H1 (cell line): ENCODE data around the gene RPS26. TPM values are rescaled to one million over a fixed set of nuclear protein-coding genes. Genes with fewer than 3 reads are reported as not detected.

Experiments
- CTCF ChIA-PET: fragments of 300-600 bp; sonication (Branson Sonifier 250); formaldehyde crosslinking; loops from one replicate; lab custom pipeline; 2021; ENCODE audit not compliant: partially characterized antibody; lab: Charles Lee
- POLR2A ChIA-PET: fragments of 300-600 bp; sonication (Branson Sonifier 250); formaldehyde crosslinking; loops from one replicate; lab custom pipeline; 2021; ENCODE audit warnings: inconsistent platforms; ENCODE audit not compliant: partially characterized antibody; lab: Charles Lee
- DNase-seq, 2 experiments: peaks; one replicate each; pipeline versions ENCODE4 v3.0.0 to v3.0.0-alpha.2; 2010 to 2022; ENCODE audit warnings: low spot score in 2 of 2, low read depth in 1 of 2, mixed read lengths in 1 of 2
- FAIRE-seq: peaks from 2 replicates; lab custom pipeline; 2011; peaks lifted over from hg19 to GRCh38; lab: Jason Lieb, UNC
- H2AFZ ChIP-seq: 2 replicates; pipeline ENCODE4 v1.8.1; 2012; ENCODE audit warnings: low read length, inconsistent platforms
- H2AK5ac ChIP-seq: 2 replicates; pipeline ENCODE4 v1.6.1; 2013; ENCODE audit warnings: low read depth, low read length
- H2BK120ac ChIP-seq: replicated peaks from 2 replicates; pipeline ENCODE3; 2013; ENCODE audit warnings: low read depth, low read length, inconsistent platforms
- H2BK12ac ChIP-seq: 2 replicates; pipeline ENCODE4 v1.6.1; 2013; ENCODE audit warnings: low read depth, low read length
- H2BK15ac ChIP-seq: 2 replicates; pipeline ENCODE4 v1.6.1; 2013; ENCODE audit warnings: low read length
- H2BK20ac ChIP-seq: 2 replicates; pipeline ENCODE4 v1.6.1; 2013; ENCODE audit warnings: low read length
- H2BK5ac ChIP-seq: 2 replicates; pipeline ENCODE4 v1.6.1; 2013; ENCODE audit warnings: low read depth, low read length
- H3K14ac ChIP-seq: 2 replicates; pipeline ENCODE4 v1.6.1; 2013; ENCODE audit warnings: inconsistent platforms; ENCODE audit not compliant: insufficient read length
- H3K18ac ChIP-seq: 2 replicates; pipeline ENCODE4 v1.6.1; 2013; ENCODE audit warnings: low read length; ENCODE audit errors: extremely low read depth
- H3K23ac ChIP-seq: 2 replicates; pipeline ENCODE4 v1.6.1; 2013; ENCODE audit warnings: inconsistent platforms; ENCODE audit not compliant: insufficient read length
- H3K23me2 ChIP-seq: 2 replicates; pipeline ENCODE4 v1.6.1; 2013; ENCODE audit warnings: low read depth, low read length
- H3K27ac ChIP-seq: 2 replicates; pipeline ENCODE4 v1.6.1; 2011; ENCODE audit warnings: low read depth, low read length, inconsistent platforms
- H3K27me3 ChIP-seq, 4 experiments: replicated peaks in 1 of 4; 1 replicate in 1 of 4; 2 replicates in 3 of 4; pipeline versions ENCODE4 v1.6.1 to v1.8.1; 2011 to 2013; ENCODE audit warnings: low read length in 3 of 4, mild to moderate bottlenecking in 3 of 4, inconsistent platforms in 2 of 4, mixed read lengths in 2 of 4, moderate library complexity in 1 of 4; ENCODE audit not compliant: control insufficient read depth in 3 of 4, insufficient read depth in 3 of 4; ENCODE audit errors: extremely low read depth in 1 of 4
- H3K36me3 ChIP-seq, 4 experiments: 2 replicates each; pipeline versions ENCODE4 v1.6.1 to v1.8.1; 2011 to 2013; ENCODE audit warnings: mild to moderate bottlenecking in 4 of 4, low read length in 3 of 4, moderate library complexity in 2 of 4, control low read depth in 1 of 4, inconsistent platforms in 1 of 4; ENCODE audit not compliant: insufficient read depth in 4 of 4, control insufficient read depth in 2 of 4
- H3K4ac ChIP-seq: replicated peaks from 2 replicates; pipeline ENCODE3; 2013; ENCODE audit warnings: low read length, low read depth, mixed read lengths, inconsistent platforms; ENCODE audit not compliant: insufficient read length
- H3K4me1 ChIP-seq, 4 experiments: replicated peaks in 1 of 4; 1 replicate in 1 of 4; 2 replicates in 3 of 4; pipeline versions ENCODE4 v1.6.1 to v1.8.1; 2011 to 2013; ENCODE audit warnings: low read length in 3 of 4, inconsistent platforms in 2 of 4, mixed read lengths in 1 of 4; ENCODE audit not compliant: insufficient read depth in 4 of 4, control insufficient read depth in 3 of 4
- H3K4me2 ChIP-seq, 2 experiments: 2 replicates each; pipeline versions ENCODE4 v1.6.1 to v1.8.1; 2011 to 2013; ENCODE audit warnings: low read depth in 2 of 2, low read length in 2 of 2, control low read depth in 1 of 2, inconsistent platforms in 1 of 2, mild to moderate bottlenecking in 1 of 2; ENCODE audit not compliant: insufficient read depth in 1 of 2
- H3K4me3 ChIP-seq, 4 experiments: fragments of 200-600, 300-600 bp in 1 of 4; sonication (generic), shearing (Covaris generic), sonication (Bioruptor Twin) in 1 of 4; 2 replicates each; pipeline versions ENCODE4 v1.5.1 to v1.8.1; 2011 to 2016; ENCODE audit warnings: low read length in 4 of 4, low read depth in 3 of 4, control low read depth in 2 of 4, inconsistent platforms in 2 of 4, mild to moderate bottlenecking in 2 of 4, mixed read lengths in 1 of 4, moderate library complexity in 1 of 4; ENCODE audit not compliant: insufficient read depth in 2 of 4; ENCODE audit errors: extremely low read depth in 1 of 4
- H3K56ac ChIP-seq: replicated peaks from 2 replicates; pipeline ENCODE3; 2013; ENCODE audit warnings: low read depth, mild to moderate bottlenecking, mixed read lengths, low read length, inconsistent platforms; ENCODE audit not compliant: insufficient read length
- H3K79me1 ChIP-seq: 2 replicates; pipeline ENCODE4 v1.6.1; 2013; ENCODE audit warnings: low read depth, low read length, control low read depth
- H3K79me2 ChIP-seq, 2 experiments: 2 replicates each; pipeline versions ENCODE4 v1.6.1 to v1.8.1; 2012 to 2013; ENCODE audit warnings: low read length in 2 of 2, mild to moderate bottlenecking in 2 of 2, inconsistent platforms in 1 of 2; ENCODE audit not compliant: insufficient read depth in 2 of 2, control insufficient read depth in 1 of 2
- H3K9ac ChIP-seq, 4 experiments: replicated peaks in 1 of 4; 1 replicate in 1 of 4; 2 replicates in 3 of 4; pipeline versions ENCODE4 v1.6.1 to v1.8.1; 2011 to 2013; ENCODE audit warnings: low read depth in 3 of 4, low read length in 3 of 4, control low read depth in 2 of 4, mild to moderate bottlenecking in 2 of 4, moderate library complexity in 2 of 4, inconsistent platforms in 1 of 4; ENCODE audit errors: extremely low read depth in 1 of 4
- H3K9me3 ChIP-seq, 2 experiments: 2 replicates each; pipeline versions ENCODE4 v1.6.1 to v1.8.1; 2012 to 2013; ENCODE audit warnings: mild to moderate bottlenecking in 2 of 2, moderate library complexity in 2 of 2, control low read depth in 1 of 2, inconsistent platforms in 1 of 2, low read depth in 1 of 2, low read length in 1 of 2, mixed read lengths in 1 of 2; ENCODE audit not compliant: insufficient read depth in 2 of 2
- H4K20me1 ChIP-seq, 2 experiments: replicated peaks in 1 of 2; 2 replicates each; pipeline versions ENCODE3 to v1.8.1; 2011 to 2013; ENCODE audit warnings: inconsistent platforms in 2 of 2, low read length in 2 of 2, mild to moderate bottlenecking in 1 of 2; ENCODE audit not compliant: insufficient read depth in 2 of 2, control insufficient read depth in 1 of 2
- H4K5ac ChIP-seq: 2 replicates; pipeline ENCODE4 v1.6.1; 2013; ENCODE audit warnings: low read length, low read depth, mixed read lengths, inconsistent platforms; ENCODE audit not compliant: insufficient read length
- H4K8ac ChIP-seq: 2 replicates; pipeline ENCODE4 v1.8.0; 2013; ENCODE audit warnings: mild to moderate bottlenecking, moderate library complexity, low read length, inconsistent platforms; ENCODE audit not compliant: insufficient read depth; ENCODE audit errors: extremely low read depth
- H4K91ac ChIP-seq: replicated peaks from 2 replicates; pipeline ENCODE3; 2013; ENCODE audit warnings: low read length, mixed read lengths, inconsistent platforms; ENCODE audit not compliant: insufficient read length
- CBX8 ChIP-seq: fragments of 300-800, 300-1000 bp; sonication (generic); IDR thresholded peaks from 2 replicates; pipeline ENCODE4 v1.7.1; 2016; ENCODE audit warnings: low read depth, low read length, borderline replicate concordance
- CEBPB ChIP-seq: IDR thresholded peaks from 2 replicates; pipeline ENCODE4 v1.6.1; 2012; ENCODE audit warnings: low read depth, low read length
- CTBP2 ChIP-seq: IDR thresholded peaks from 2 replicates; pipeline ENCODE4 v1.7.0; 2011; ENCODE audit warnings: borderline replicate concordance, mild to moderate bottlenecking, moderate library complexity, mixed read lengths, low read length; ENCODE audit not compliant: insufficient read depth, insufficient read length
- FOSL1 ChIP-seq: IDR thresholded peaks from 2 replicates; pipeline ENCODE4 v1.6.1; 2011; ENCODE audit warnings: mild to moderate bottlenecking, low read depth, low read length, moderate library complexity; ENCODE audit not compliant: insufficient read depth
- GABPA ChIP-seq: IDR thresholded peaks from 2 replicates; pipeline ENCODE4 v1.6.1; 2011; ENCODE audit warnings: mild to moderate bottlenecking, low read length, moderate library complexity, borderline replicate concordance; ENCODE audit not compliant: insufficient read depth
- HDAC6 ChIP-seq: IDR thresholded peaks from one replicate; pipeline ENCODE4 v1.7.1; 2012; ENCODE audit warnings: low read depth, mild to moderate bottlenecking, inconsistent platforms, low read length, moderate library complexity
- JUND ChIP-seq: IDR thresholded peaks from 2 replicates; pipeline ENCODE4 v1.6.1; 2011; ENCODE audit warnings: mild to moderate bottlenecking, improper control_type of control experiment, low read length
- KDM1A ChIP-seq: fragments of 200-600, 300-600 bp; sonication (generic); IDR thresholded peaks from 2 replicates; pipeline ENCODE4 v1.7.1; 2016; ENCODE audit warnings: mild to moderate bottlenecking, low read length, borderline replicate concordance
- MAFK ChIP-seq: IDR thresholded peaks from 2 replicates; pipeline ENCODE4 v1.6.1; 2012; ENCODE audit warnings: low read depth, mild to moderate bottlenecking, improper control_type of control experiment, low read length
- RBBP5 ChIP-seq: IDR thresholded peaks from 2 replicates; pipeline ENCODE4 v1.7.1; 2012; ENCODE audit warnings: low read depth, mild to moderate bottlenecking, inconsistent platforms, low read length, moderate library complexity, borderline replicate concordance
- SP1 ChIP-seq: IDR thresholded peaks from 2 replicates; pipeline ENCODE4 v1.6.1; 2011; ENCODE audit warnings: low read depth, low read length
- SP2 ChIP-seq: IDR thresholded peaks from 2 replicates; pipeline ENCODE4 v1.6.1; 2012; ENCODE audit warnings: mild to moderate bottlenecking, low read length, inconsistent platforms
- TBP ChIP-seq: IDR thresholded peaks from 2 replicates; pipeline ENCODE4 v1.6.1; 2011; ENCODE audit warnings: low read depth, low read length, improper control_type of control experiment
- TEAD4 ChIP-seq: IDR thresholded peaks from 2 replicates; pipeline ENCODE4 v1.6.1; 2012; ENCODE audit warnings: low read depth, low read length, inconsistent platforms, mixed read lengths
- WGBS, 2 experiments: shearing (Covaris generic) in 1 of 2; methylation state at CpG; one replicate each; pipeline versions ENCODE4 v1.1.6 to v1.1.7; 2013 to 2015; ENCODE audit warnings: low lambda C conversion rate in 2 of 2, mixed read lengths in 2 of 2, inconsistent platforms in 1 of 2, low coverage in 1 of 2, missing lambda C conversion rate in 1 of 2; ENCODE audit not compliant: insufficient replicate concordance in 2 of 2, insufficient coverage in 1 of 2, insufficient read length in 1 of 2; ENCODE audit errors: extremely low coverage in 1 of 2, missing lambda C conversion rate in 1 of 2; 5-methylcytosine and 5-hydroxymethylcytosine counted together
- polyA plus RNA-seq, 7 experiments: library from polyadenylated mRNA; depleted of rRNA in 3 of 7; stranded (reverse) in 5 of 7; unstranded in 2 of 7; fragments of >200 nt in 5 of 7; fragments of 200-250 nt in 2 of 7; gene quantifications; 1 replicate in 5 of 7; 2 replicates in 1 of 7; 4 replicates in 1 of 7; pipeline versions ENCODE4 v1.2.1 to v1.2.3, GENCODE V29; 2011 to 2013; ENCODE audit warnings: missing spikeins in 2 of 7, mixed read lengths in 2 of 7
- total RNA-seq: library from RNA; stranded (reverse); fragmentation: NEBNext Ultra II Directional; extraction: Animal tissue kit (Norgen Biotek cat#: 25700); gene quantifications from 2 replicates; pipeline ENCODE4 v1.2.1, GENCODE V29; 2021

Gene RPS26
- total and polyA plus RNA-seq, 2 of the 8 experiments (the other 6 are each of a cell fraction or from before 2014, with no cell fraction given): 53.4 to 1,922 TPM

DNA sequence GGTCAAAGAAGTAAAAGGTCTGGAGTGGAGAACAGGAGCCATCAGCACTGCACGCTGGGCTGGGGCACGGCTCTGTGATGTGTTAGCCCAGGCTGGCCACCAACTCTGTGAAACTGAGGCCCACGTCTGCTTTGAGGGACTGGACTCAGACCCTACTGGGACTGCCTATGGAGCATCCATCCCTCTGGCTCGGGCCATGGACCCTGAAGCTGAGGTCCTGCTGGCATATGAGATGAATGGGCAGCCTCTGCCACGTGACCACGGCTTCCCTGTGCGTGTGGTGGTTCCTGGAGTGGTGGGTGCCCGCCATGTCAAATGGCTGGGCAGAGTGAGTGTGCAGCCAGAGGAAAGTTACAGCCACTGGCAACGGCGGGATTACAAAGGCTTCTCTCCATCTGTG lies 37.5 kb upstream of the RPS26 start:
- H3K23ac ChIP-seq: no peak overlapping the region
- CTCF ChIA-PET: interaction anchor here (0.8 to 1.3 kb wide), 2 partner anchors 25 to 69 kb away, joined by 3 read pairs; no protein-coding TSS in a partner anchor
- peaks cover 0 to 4% (median 2%) of the 10 kb centered on the region in 4 experiments; a peak in 3 of 7 replicates for H3K4me1 ChIP-seq
- H3K79me2 ChIP-seq: no peaks in the 10 kb centered on the region; a peak in 1 of 4 replicates
- H3K27me3 ChIP-seq: no peaks in the 10 kb centered on the region
- no peak overlapping the region for H3K9ac ChIP-seq
- H2BK12ac ChIP-seq: no peak overlapping the region
- no peak for FAIRE-seq
- H3K4me3 ChIP-seq: no peak overlapping the region
- no peak overlapping the region for H3K18ac ChIP-seq
- no peak overlapping the region for H2BK20ac ChIP-seq
- no peak overlapping the region for H3K27ac ChIP-seq
- H3K36me3 ChIP-seq: peaks cover 0 to 20% (median 5%) of the 10 kb centered on the region in 4 experiments; a peak in 5 of 8 replicates
- H3K79me1 ChIP-seq: peaks cover 2% of the 10 kb centered on the region; the same call in 1 of the 2 replicates
- no peak overlapping the region for H4K91ac ChIP-seq
- no peak overlapping the region; the same call in 1 of the 2 replicates for H4K8ac ChIP-seq
- peaks cover 9% of the 10 kb centered on the region for H3K23me2 ChIP-seq
- 95% methylated on average over 10 of the region's 10 CpGs; no CpG with 5 or more reads in 1 of the 2 experiments for WGBS, 2 experiments
- H4K20me1 ChIP-seq: no peaks in the 10 kb centered on the region
- H2BK120ac ChIP-seq: no peak overlapping the region
- H3K14ac ChIP-seq: no peak overlapping the region
- H3K9me3 ChIP-seq: no peaks in the 10 kb centered on the region
- no peak overlapping the region for H4K5ac ChIP-seq
- H2AFZ ChIP-seq: no peak overlapping the region
- DNase-seq: no peak
- no peak overlapping the region for H3K56ac ChIP-seq
- no peak overlapping the region for H2BK15ac ChIP-seq
- POLR2A ChIA-PET: no interaction called here
- no peak for TF ChIP-seq HDAC6
- TF ChIP-seq TEAD4: no peak
- TF ChIP-seq CTBP2: no peak
- TF ChIP-seq CEBPB: no peak
- TF ChIP-seq KDM1A: no peak
- TF ChIP-seq TBP: no peak
- no peak for TF ChIP-seq SP1
- no peak for TF ChIP-seq RBBP5
- TF ChIP-seq SP2: no peak
- TF ChIP-seq CBX8: no peak
- TF ChIP-seq MAFK: no peak
- TF ChIP-seq FOSL1: no peak
- TF ChIP-seq GABPA: no peak
- no peak for TF ChIP-seq JUND
- no peak overlapping the region for H2BK5ac ChIP-seq
- H3K4me2 ChIP-seq: no peak overlapping the region
- no peak overlapping the region for H3K4ac ChIP-seq
- no peak overlapping the region for H2AK5ac ChIP-seq
